Astrocyte of the hippocampus (primary cell): Measurements from ENCODE around the gene RARA.
A peak's percentile ranks its signal among the peaks of the same experiment; 100 is the strongest.
"Not testable (repeated sequence)": the region's sequence is repeated elsewhere in the genome, so short reads cannot be mapped to it uniquely, and the experiment has no call there.

ENCODE experiments used
- DNase-seq: peaks from one replicate; pipeline ENCODE4 v3.0.0; 2011; ENCODE audit warnings: low read depth, low spot score

Gene RARA

GRCh38 chr17:40374821-40375498 is 66.0 kb downstream of the RARA start:
- no peak for DNase-seq

GRCh38 chr17:40375786-40376185 is 66.8 kb downstream of the RARA start:
- not testable (repeated sequence) for DNase-seq

GRCh38 chr17:40376541-40376940 is 67.6 kb downstream of the RARA start:
- DNase-seq: not testable (repeated sequence)

GRCh38 chr17:40377832-40378231 is 68.9 kb downstream of the RARA start:
- no peak for DNase-seq

- no peak for DNase-seq
Observed at GRCh38 chr17:40378966-40379365, 70.0 kb downstream of the RARA start.

- DNase-seq: peak; percentile 14
Observed at GRCh38 chr17:40382251-40382650, 73.3 kb downstream of the RARA start.

GRCh38 chr17:40386555-40386954 is 77.6 kb downstream of the RARA start:
- not testable (repeated sequence) for DNase-seq

GRCh38 chr17:40399185-40399584 is 90.2 kb downstream of the RARA start:
- peak; percentile 63 for DNase-seq

- DNase-seq: no peak
Observed at GRCh38 chr17:40402668-40403067, 93.7 kb downstream of the RARA start.

GRCh38 chr17:40404003-40404402 is 95.0 kb downstream of the RARA start:
- no peak for DNase-seq
